PFSK-1 (cell line): ENCODE measurements around the gene ZNF831.

Experiments used
- FOXP2 ChIP-seq: optimal IDR thresholded peaks from 2 replicates; pipeline ENCODE3; 2011; ENCODE audit warnings: borderline replicate concordance, control low read depth, inconsistent platforms; ENCODE audit not compliant: insufficient read depth; ENCODE audit errors: extremely low read length, extremely low read depth
- POLR2AphosphoS5 ChIP-seq: IDR thresholded peaks from 2 replicates; pipeline ENCODE4 v1.6.1; 2012; ENCODE audit warnings: low read depth, mild to moderate bottlenecking, control low read depth, low read length, moderate library complexity
- SIN3A ChIP-seq: IDR thresholded peaks from 2 replicates; pipeline ENCODE4 v1.6.1; 2012; ENCODE audit warnings: mild to moderate bottlenecking, low read length, moderate library complexity, borderline replicate concordance; ENCODE audit not compliant: insufficient read depth
- TAF1 ChIP-seq: IDR thresholded peaks from 2 replicates; pipeline ENCODE4 v1.6.1; 2012; ENCODE audit warnings: low read length, control low read depth, borderline replicate concordance; ENCODE audit not compliant: insufficient read depth
- TF ChIP-seq, protein P1 (sequence below), 2 experiments: IDR thresholded peaks; 2 replicates each; pipeline versions ENCODE4 v1.6.1 to v1.8.0; 2011 to 2012; ENCODE audit warnings: low read depth in 2 of 2, low read length in 2 of 2, control low read depth in 1 of 2, inconsistent platforms in 1 of 2, mild to moderate bottlenecking in 1 of 2, moderate library complexity in 1 of 2; ENCODE audit not compliant: insufficient read depth in 1 of 2

ZNF831 gene

GRCh38 chr20:59124296-59125029 lies 39.2 kb upstream of the ZNF831 start:
- TF ChIP-seq SIN3A (no peak), POLR2AphosphoS5 (no peak), TAF1 (no peak), FOXP2 (no peak)

- TF ChIP-seq POLR2AphosphoS5 = no peak
- TF ChIP-seq SIN3A = no peak
- no peak for TF ChIP-seq FOXP2
- TF ChIP-seq, protein P1, sequence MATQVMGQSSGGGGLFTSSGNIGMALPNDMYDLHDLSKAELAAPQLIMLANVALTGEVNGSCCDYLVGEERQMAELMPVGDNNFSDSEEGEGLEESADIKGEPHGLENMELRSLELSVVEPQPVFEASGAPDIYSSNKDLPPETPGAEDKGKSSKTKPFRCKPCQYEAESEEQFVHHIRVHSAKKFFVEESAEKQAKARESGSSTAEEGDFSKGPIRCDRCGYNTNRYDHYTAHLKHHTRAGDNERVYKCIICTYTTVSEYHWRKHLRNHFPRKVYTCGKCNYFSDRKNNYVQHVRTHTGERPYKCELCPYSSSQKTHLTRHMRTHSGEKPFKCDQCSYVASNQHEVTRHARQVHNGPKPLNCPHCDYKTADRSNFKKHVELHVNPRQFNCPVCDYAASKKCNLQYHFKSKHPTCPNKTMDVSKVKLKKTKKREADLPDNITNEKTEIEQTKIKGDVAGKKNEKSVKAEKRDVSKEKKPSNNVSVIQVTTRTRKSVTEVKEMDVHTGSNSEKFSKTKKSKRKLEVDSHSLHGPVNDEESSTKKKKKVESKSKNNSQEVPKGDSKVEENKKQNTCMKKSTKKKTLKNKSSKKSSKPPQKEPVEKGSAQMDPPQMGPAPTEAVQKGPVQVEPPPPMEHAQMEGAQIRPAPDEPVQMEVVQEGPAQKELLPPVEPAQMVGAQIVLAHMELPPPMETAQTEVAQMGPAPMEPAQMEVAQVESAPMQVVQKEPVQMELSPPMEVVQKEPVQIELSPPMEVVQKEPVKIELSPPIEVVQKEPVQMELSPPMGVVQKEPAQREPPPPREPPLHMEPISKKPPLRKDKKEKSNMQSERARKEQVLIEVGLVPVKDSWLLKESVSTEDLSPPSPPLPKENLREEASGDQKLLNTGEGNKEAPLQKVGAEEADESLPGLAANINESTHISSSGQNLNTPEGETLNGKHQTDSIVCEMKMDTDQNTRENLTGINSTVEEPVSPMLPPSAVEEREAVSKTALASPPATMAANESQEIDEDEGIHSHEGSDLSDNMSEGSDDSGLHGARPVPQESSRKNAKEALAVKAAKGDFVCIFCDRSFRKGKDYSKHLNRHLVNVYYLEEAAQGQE (IDR thresholded peaks at IDR 0.05; ENCODE audit: insufficient read depth in 1 of 2, low read depth in 2 of 2, low read length in 2 of 2) = no peak
- TF ChIP-seq TAF1 = no peak
These were observed 38.3 kb upstream of the ZNF831 start for GRCh38 chr20:59125332-59125731.

- TF ChIP-seq, protein P1 (IDR thresholded peaks at IDR 0.05; ENCODE audit: insufficient read depth in 1 of 2, low read depth in 2 of 2, low read length in 2 of 2) = no peak
- TF ChIP-seq FOXP2 (no peak), POLR2AphosphoS5 (no peak), TAF1 (no peak)
These were observed 37.8 kb upstream of the ZNF831 start for GRCh38 chr20:59125836-59126235.

DNA sequence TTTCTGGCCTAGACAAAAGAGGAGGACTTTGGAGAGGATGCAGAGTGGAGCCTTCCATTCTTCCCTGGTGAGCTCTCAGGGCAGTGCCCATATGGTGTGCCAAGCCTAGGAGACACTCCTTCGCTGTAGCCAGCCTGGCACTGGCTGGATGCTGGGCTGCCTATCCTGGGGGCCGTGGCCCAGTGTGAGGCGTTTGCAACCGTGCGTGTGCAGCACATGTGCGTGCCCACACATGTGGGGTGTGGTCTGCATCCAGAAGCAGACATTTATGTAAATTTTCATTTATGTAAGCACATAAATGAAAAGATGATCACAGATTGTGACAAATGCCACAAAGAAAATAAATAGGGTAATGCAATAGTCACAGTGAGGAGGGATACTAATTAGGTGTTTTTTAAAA lies 35.8 kb upstream of the ZNF831 start:
- TF ChIP-seq TAF1 = no peak

DNA sequence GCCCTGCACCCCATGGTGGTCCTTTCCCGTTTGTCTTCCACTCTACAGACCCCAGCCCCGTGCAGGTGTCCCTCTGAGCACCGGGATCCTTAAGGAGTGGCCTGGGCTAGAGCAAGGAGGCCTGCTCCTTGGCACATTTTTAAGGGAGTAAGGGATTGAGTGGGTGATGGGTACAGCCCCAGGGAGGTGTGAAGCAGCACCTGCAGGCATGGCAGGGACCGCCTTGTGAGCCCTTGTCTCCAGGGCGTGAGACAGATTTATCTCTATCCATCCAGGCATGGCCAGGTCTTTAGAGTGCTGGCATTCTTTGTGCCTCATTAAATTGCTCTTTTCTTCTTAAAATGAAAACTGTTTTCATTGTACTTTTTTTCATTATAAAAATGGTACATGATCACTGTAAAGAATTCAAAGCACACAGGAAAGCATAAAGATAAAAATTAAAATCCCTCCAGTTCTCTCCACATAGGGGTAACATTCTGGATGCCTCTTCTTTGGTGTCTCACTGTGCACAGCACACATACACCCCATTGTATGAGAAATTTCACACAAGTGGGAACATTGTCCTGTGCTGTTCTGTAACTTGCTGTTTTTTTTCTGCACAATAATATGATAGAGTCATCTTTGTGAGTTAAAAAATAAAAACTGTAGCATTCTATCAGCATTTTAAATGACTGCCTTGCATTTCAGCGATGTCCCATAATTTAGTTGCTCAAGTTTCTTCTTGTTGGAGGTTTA lies 31.9 kb upstream of the ZNF831 start:
- TF ChIP-seq, protein P1 (IDR thresholded peaks at IDR 0.05; ENCODE audit: insufficient read depth in 1 of 2, low read depth in 2 of 2, low read length in 2 of 2) = no peak
- TF ChIP-seq SIN3A (no peak), TAF1 (no peak), FOXP2 (no peak), POLR2AphosphoS5 (no peak)

DNA sequence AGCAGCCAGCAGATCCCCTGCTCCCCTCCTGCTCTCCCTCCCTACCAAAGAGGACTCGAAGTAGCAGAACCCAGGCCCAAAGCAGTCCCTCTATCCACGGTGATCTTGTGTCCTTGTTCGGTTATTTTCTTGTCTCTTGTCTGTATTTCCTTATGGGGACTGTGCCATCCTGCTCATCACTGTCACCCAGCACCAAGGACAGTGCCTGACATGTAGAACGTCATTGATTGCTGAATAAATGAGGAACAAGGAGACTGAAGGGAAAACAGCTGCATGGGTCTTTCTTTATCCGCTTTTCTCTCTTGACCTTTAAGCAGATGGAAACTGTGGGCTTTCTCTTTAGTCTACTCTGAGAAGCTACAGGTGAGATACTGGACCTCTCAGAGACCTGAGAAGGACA lies 29.4 kb upstream of the ZNF831 start:
- TF ChIP-seq TAF1 (no peak), POLR2AphosphoS5 (no peak)
- TF ChIP-seq, protein P1 (IDR thresholded peaks at IDR 0.05; ENCODE audit: insufficient read depth in 1 of 2, low read depth in 2 of 2, low read length in 2 of 2) = peak; percentile 81 to 93
